ENCODE data around the gene XPR1.

XPR1 gene

GRCh38 chr1:180930687-180931086 lies 298.9 kb downstream of the XPR1 start:
- TF ChIP-seq POLR2A (IDR thresholded peaks at IDR 0.05; ENCODE audit: extremely low read depth, insufficient read length) (no peak), MYC (IDR thresholded peaks at IDR 0.05; ENCODE audit: low read depth, low read length) (no peak), MAX (IDR thresholded peaks at IDR 0.05; ENCODE audit: low read depth, low read length) (no peak), CTCF (IDR thresholded peaks at IDR 0.05; ENCODE audit: low read depth, low read length) (no peak)
- no peak overlapping the region for H3K4me3 ChIP-seq (ENCODE audit: low read depth, low read length)
- DNase-seq (ENCODE audit: low read depth): no peak

- TF ChIP-seq MYC (IDR thresholded peaks at IDR 0.05; ENCODE audit: low read depth, low read length) (no peak), POLR2A (IDR thresholded peaks at IDR 0.05; ENCODE audit: extremely low read depth, insufficient read length) (no peak), MAX (IDR thresholded peaks at IDR 0.05; ENCODE audit: low read depth, low read length) (no peak), CTCF (IDR thresholded peaks at IDR 0.05; ENCODE audit: low read depth, low read length) (no peak)
- DNase-seq (ENCODE audit: low read depth): peak; percentile 54
These were observed 299.7 kb downstream of the XPR1 start for GRCh38 chr1:180931529-180931928.

GRCh38 chr1:180932378-180932777 lies 300.6 kb downstream of the XPR1 start:
- TF ChIP-seq CTCF (IDR thresholded peaks at IDR 0.05; ENCODE audit: low read depth, low read length) (no peak), MYC (IDR thresholded peaks at IDR 0.05; ENCODE audit: low read depth, low read length) (no peak), MAX (IDR thresholded peaks at IDR 0.05; ENCODE audit: low read depth, low read length) (no peak), POLR2A (IDR thresholded peaks at IDR 0.05; ENCODE audit: extremely low read depth, insufficient read length) (no peak)
- no peak for DNase-seq (ENCODE audit: low read depth)
- no peak overlapping the region for H3K4me3 ChIP-seq (ENCODE audit: low read depth, low read length)

More at GRCh38 chr1:180931529-180931928, 299.7 kb downstream of the XPR1 start:
- H3K4me3 ChIP-seq (ENCODE audit: low read depth, low read length): no peak overlapping the region

GRCh38 chr1:180933141-180933540 lies 301.3 kb downstream of the XPR1 start:
- TF ChIP-seq MAX (IDR thresholded peaks at IDR 0.05; ENCODE audit: low read depth, low read length) (no peak), POLR2A (IDR thresholded peaks at IDR 0.05; ENCODE audit: extremely low read depth, insufficient read length) (no peak), CTCF (IDR thresholded peaks at IDR 0.05; ENCODE audit: low read depth, low read length) (no peak), MYC (IDR thresholded peaks at IDR 0.05; ENCODE audit: low read depth, low read length) (no peak)
- no peak overlapping the region for H3K4me3 ChIP-seq (ENCODE audit: low read depth, low read length)
- no peak for DNase-seq (ENCODE audit: low read depth)

- DNase-seq (ENCODE audit: low read depth): no peak
- no peak overlapping the region for H3K4me3 ChIP-seq (ENCODE audit: low read depth, low read length)
- TF ChIP-seq CTCF (IDR thresholded peaks at IDR 0.05; ENCODE audit: low read depth, low read length) (no peak), MAX (IDR thresholded peaks at IDR 0.05; ENCODE audit: low read depth, low read length) (no peak), MYC (IDR thresholded peaks at IDR 0.05; ENCODE audit: low read depth, low read length) (no peak), POLR2A (IDR thresholded peaks at IDR 0.05; ENCODE audit: extremely low read depth, insufficient read length) (no peak)
These were observed 302.7 kb downstream of the XPR1 start for GRCh38 chr1:180934563-180934962.
